Right ventricle myocardium superior (tissue), 1 donor: Measurements from ENCODE around the gene TSN. TPM values are rescaled to one million over a fixed set of nuclear protein-coding genes. Genes with fewer than 3 reads are reported as not detected.
A peak's percentile ranks its signal among the peaks of the same experiment; 100 is the strongest.

Experiments used
- ATAC-seq: fragments of 200-7000 bp; cut with Tn5 transposase; one replicate; pipeline ENCODE4 v1.9.1; 2020; ENCODE audit warnings: mild to moderate bottlenecking; ENCODE audit not compliant: poor library complexity
- DNase-seq: peaks from one replicate; pipeline ENCODE4 v3.0.0-alpha.2; 2020
- intact Hi-C: fragments of 100-400 bp; cut with DNase I; formaldehyde crosslinking; loops from one replicate; pipeline ENCODE4 v1.11.2; 2022
- total RNA-seq: library from RNA; stranded (reverse); fragmentation: NEBNext Ultra II Directional; extraction: Animal tissue kit (Norgen Biotek cat#: 25700); gene quantifications from one replicate; pipeline ENCODE4 v1.2.1, GENCODE V29; 2021
- donor health status: DM: no; HTN: yes; CAD: no; lungs with severe emphysema.

TSN gene
- total RNA-seq, 1 donor from 2014 or later: 32.8 TPM

GRCh38 chr2:121736462-121737336 lies 18.8 kb upstream of the TSN start, which contains the start of gene NIFK:
NIFK (minus strand) TSS chr2:121736875; CDS start chr2:121736850, 25 bp downstream.
- intact Hi-C loops: no loop called here
- ATAC-seq: peak; percentile 98
- DNase-seq: peak; percentile 100

DNA sequence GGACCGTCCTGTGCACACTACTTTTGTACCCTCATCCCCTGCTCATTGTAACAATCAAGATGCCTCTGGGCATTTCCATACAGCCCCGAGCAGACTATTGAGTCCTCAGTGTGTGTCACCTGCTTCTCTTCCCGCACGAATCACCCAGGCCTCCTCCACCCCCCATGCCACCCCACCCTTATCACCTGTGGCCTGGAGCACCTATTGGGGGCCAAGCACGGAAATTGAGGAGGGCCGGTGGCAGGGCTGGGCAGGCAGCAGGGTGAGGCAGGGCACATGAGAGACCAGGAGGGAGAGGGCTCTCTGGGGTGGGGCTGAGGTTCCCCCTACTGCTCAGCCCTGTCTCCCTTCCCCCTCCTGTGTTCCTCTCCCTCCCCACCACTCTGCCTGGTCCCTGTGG lies 14.5 kb upstream of the TSN start:
- intact Hi-C loops: no loop called here
- DNase-seq (no peak), ATAC-seq (no peak)

- ATAC-seq: no peak
- intact Hi-C loops: no loop called here
- no peak for DNase-seq
Measured at GRCh38 chr2:121741450-121741849, 14.0 kb upstream of the TSN start.

DNA sequence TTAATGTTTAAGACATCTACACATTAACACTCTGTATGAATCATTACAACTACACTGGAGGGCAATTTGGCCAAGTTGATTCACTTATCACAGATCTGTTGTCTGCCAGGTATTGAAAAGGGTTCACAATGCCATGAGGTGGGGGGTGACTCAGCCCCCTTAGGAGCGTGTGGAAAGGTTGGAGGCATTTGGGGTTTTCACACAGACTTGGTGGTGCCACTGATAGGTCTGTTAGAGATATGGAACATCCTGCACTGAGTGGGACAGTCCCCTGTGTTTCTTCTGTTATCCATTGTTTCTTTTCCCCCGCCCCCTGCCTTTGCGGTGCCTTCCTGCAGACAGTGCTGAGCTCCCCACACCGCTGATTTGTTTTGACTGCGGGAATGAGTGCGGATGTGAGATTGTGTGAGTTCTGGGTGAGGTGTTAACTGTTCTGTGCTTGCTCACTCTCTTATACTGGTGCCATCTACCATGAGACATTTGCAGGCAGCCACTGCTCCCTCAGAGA lies 9.3 kb upstream of the TSN start:
- no peak for ATAC-seq

DNA sequence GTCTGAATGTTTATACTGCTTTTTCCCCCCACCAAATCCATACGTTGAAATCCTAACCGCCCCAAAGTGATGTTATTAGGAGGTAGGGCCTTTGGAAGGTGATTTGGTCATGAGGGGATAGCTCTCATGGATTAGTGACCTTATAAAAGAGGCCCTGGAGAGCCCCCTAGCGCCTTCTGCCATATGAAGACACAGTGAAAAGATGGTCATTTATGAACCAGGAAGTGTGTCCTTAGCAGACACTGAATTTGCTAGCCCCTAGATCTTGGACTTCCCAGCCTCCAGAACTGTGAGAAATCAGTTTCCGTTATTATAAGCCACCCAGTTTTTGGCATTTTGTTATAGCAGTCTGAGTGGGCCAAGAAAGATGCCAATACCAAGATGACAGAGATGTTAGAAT lies 7.2 kb upstream of the TSN start:
- DNase-seq (no peak), ATAC-seq (peak; percentile 71)
- intact Hi-C loops: no loop called here

More for the DNA sequence above, 9.3 kb upstream of the TSN start:
- intact Hi-C loops: no loop called here
- no peak for DNase-seq

- intact Hi-C loops: no loop called here
- ATAC-seq (no peak), DNase-seq (no peak)
Measured at GRCh38 chr2:121754851-121755236, 607 bp upstream of the TSN start.

DNA sequence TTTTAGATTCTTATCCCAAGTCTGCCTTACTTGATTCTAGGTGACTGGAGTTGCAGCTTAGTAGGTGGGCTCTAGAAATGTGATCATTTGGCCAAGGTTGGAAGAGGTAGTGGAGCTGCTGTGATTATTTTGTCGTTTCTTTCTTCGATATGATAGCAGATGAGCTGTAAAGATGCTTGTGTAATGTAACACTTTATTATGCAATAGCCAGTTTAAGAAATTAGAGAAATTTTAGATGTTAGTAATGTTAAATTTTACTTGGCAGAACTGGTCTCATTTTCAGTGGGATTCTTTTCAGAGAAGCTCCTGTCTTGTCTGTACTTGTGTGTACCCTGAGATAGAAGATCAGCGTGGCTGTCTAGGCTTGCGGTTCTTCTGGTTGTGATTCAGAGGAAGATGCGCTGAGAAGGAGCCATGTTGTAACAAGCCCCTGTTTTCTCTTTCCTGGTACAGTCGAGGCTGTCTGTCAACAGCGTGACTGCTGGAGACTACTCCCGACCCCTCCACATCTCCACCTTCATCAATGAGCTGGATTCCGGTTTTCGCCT lies 9.3 kb downstream of the TSN start:
- intact Hi-C loops: no loop called here
- no peak for ATAC-seq
- no peak for DNase-seq

DNA sequence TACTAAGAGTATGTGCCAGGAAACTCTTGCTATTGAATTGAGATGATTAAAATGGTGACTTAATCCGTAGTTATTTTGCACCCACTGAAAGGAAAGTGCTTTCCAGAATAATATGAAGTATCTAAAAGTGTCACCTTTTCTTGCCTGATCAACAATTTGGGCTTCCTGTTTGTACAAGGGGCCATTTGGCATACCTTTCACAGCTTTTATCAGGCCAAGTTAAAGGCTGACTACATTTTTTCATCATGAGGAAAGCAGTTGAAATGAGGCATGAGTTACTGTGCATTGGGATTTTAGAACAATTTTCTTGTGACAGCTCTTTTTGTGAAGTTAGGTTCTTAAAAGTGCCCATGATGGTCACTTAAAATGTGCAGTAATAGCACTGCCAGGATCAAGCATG lies 11.2 kb downstream of the TSN start:
- ATAC-seq (no peak), DNase-seq (no peak)
- intact Hi-C loops: no loop called here

GRCh38 chr2:121768143-121768755 lies 12.8 kb downstream of the TSN start:
- ATAC-seq: no peak
- no peak for DNase-seq
- intact Hi-C loops: no loop called here

DNA sequence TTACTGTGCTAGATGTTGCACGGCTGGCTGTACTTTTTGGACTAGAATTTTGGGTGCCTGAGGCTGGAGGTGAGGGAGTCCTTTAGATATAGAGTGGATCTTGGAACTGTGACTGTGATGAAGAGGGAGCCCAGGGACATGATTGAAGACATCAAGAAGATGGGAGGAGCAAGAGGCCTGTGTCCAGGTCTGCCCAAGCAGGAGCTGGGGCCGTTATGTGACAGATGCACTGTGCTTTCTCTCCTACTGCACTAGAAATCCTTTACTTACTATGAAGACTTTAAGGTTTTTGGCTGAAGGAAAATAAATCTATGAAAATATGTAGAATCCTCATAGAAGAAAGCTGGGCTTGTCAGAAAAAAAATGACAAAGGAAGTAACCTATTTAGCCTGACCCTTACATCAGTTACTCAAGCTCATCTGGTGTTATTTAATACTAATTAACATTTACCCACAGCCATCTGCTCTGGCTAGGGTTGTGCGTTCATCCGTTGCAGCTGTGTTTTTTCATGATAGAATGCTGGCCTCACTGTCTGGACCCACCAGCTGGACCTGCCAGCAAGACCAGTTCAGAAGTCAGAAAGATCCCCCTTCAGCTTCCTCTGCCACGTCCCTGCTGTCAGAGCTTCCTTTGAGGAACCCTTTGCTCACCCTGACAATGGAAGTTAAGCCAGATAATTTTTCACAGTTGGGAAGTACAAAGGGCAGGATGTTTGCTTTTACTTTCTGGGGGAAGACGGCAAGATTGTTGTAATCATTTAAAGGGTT lies 16.7 kb downstream of the TSN start:
- no peak for DNase-seq
- intact Hi-C loops: no loop called here
- ATAC-seq: no peak

DNA sequence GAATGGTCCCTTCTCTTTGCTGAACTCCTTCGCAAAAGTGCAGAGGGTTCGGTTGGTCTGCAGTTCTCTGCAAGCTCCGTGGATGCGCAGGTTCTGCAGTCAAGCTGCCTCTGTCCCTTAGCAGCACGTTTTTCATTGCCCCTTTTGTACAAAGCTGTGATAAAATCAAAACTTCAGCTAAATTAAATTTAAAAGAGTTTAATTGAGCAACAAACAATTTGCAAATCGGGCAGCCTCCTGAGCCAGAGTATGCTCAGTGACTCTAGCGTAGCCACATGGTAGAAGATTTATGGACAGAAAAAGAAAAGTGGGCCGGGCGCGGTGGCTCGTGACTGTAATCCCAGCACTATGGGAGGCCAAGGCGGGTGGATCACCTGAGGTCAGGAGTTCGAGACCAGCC lies 18.8 kb downstream of the TSN start:
- intact Hi-C loops: no loop called here
- ATAC-seq (no peak), DNase-seq (no peak)

GRCh38 chr2:121776361-121776760 lies 20.9 kb downstream of the TSN start:
- ATAC-seq (no peak), DNase-seq (no peak)
- intact Hi-C loops: no loop called here

GRCh38 chr2:121776885-121777698 lies 21.6 kb downstream of the TSN start:
- intact Hi-C loops: no loop called here
- ATAC-seq (no peak), DNase-seq (no peak)

DNA sequence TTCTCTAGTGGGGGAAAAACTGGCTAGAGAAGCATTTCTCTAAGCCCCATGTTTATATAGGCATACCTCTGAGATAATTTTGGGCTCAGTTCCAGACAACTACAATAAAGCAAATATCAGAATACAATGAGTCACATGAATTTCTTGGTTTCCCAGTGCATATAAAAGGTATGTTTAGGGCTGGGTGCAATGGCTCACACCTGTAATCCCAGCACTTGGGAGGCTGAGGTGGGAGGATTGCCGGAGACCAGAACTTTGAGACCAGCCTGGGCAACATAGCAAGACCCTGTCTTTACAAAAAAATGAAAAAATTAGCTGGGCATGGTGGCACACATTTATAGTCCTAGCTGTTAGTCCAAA lies 22.2 kb downstream of the TSN start:
- intact Hi-C loops: no loop called here
- DNase-seq: no peak
- no peak for ATAC-seq

DNA sequence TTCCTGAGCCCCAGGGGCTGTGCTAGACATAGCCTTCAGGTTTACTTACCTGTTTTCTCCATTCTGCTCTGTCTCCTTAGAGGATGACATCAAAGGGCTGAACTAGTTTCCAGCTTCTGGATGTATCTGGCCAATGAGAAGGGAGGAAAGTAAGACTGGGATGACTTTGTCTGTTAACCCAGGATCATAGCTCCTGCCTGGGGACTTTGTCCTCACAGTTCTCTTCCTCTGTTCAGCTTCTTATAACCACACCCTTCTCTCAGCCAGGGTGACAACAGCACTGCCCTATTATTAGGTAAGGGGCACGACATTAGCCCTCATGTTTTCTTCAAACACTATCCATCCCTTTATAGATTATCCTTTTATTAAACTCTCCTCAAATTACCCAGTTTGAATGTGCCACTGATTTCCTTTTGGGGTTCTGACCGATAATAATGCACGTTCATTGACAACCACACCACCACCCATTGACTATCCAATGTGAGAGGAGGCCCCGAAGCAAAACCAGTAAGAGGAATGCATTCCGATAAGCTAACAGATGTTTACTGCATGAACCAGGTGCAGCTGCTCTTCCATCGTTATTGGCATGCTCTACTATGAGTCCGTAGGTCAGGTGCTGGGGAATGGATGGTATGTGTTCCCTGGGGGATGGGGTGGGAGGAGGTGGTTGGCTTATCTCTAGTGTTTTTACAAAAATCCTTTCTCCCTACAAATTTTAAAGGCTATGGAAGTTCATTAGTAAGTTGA lies 23.5 kb downstream of the TSN start:
- ATAC-seq: no peak
- no peak for DNase-seq
- intact Hi-C loops: no loop called here

GRCh38 chr2:121783180-121783579 lies 27.7 kb downstream of the TSN start:
- ATAC-seq: no peak
- intact Hi-C loops: no loop called here
- no peak for DNase-seq

DNA sequence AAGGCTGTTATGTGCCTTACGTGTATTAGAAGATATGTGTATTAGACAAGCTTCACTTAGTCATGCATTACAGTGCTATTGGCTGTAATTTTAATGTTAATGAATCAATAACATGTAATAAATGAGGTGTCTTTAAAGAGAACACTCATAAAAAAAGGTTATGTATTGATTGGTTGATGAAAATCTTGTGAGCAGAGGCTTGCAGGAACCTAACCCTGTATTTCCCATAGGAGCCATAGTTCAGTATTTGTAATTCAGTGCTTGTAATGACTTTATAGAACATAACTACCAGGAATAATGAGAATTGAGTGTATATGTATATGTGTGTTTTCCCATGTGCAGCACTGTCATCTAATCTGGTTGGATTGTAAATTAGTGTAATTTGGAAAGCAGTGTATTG lies 33.2 kb downstream of the TSN start:
- intact Hi-C loops: no loop called here
- no peak for DNase-seq
- no peak for ATAC-seq
